ENCODE results near the gene PEX6. TPM values are rescaled to one million over a fixed set of nuclear protein-coding genes. Genes with fewer than 3 reads are reported as not detected.

Gene PEX6
- total RNA-seq, 2 donors from 2014 or later, result 14.1 to 18.7 TPM

DNA sequence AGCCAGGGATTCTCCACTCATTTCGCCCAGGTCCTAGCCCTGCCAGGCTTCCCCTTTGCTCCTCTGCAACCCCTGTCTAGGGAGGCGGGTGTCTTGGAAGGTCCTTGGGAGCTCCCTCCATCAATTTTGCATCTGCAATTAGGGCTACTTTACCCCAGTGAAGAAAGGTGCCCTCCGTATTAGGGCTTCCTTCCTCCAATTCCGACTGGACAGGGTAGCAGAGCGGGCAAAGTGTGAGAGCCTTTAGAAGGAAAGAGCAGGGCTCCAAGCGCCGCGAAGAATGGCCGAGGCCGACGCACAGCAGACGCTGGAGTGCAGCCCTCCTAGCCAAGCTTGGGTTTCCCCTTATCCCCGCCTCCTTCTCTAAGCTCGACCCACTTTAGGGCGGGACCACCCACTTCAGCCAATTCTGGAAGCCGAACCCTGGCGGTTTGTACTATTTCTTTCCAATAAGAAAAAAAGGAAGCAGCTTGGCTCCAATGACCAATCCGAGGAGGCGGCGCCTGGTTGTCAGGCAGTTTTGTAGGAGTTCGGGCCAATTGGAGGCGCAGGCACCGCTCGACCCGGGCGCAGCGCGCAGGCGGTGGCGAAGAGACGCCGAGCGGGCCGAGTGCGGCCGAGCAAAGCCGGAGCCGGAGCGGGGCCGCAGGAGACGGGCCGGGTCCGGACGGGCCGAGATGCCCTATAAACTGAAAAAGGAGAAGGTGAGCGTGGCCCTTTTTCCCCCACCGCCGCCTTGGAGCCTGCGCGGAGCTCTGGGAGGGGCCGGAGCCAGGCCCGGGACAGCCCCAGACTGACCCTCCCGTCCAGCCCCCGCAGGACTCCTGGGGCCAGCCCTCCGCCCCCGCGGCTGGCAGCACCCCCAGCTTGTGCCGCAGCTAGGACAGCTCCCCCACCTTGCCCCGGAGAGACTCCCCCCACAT is 5.3 kb upstream of the PEX6 start, which contains the start of gene PPP2R5D:
Gene PPP2R5D, plus strand, starts transcription at position 570 of the 923 bp plus-strand sequence. Its CDS starts 108 bp downstream, at position 678.
- Mint-ChIP-seq H3K4me3 (peak within 1 kb of the TSS; percentile 92), H3K27me3 (no peaks in the 10 kb centered on the region), H3K4me1 (ENCODE audit: low read depth in 2 of 2) (peaks cover 49 to 50% of the 10 kb centered on the region in 2 donors), H3K27ac (peak within 1 kb of the TSS; percentile 77 to 91), H3K36me3 (peaks cover 4% of the 10 kb centered on the region), H3K9me3 (no peaks in the 10 kb centered on the region)
- ATAC-seq, result peak; percentile 97
- peak; percentile 97 for DNase-seq (ENCODE audit: low spot score)

DNA sequence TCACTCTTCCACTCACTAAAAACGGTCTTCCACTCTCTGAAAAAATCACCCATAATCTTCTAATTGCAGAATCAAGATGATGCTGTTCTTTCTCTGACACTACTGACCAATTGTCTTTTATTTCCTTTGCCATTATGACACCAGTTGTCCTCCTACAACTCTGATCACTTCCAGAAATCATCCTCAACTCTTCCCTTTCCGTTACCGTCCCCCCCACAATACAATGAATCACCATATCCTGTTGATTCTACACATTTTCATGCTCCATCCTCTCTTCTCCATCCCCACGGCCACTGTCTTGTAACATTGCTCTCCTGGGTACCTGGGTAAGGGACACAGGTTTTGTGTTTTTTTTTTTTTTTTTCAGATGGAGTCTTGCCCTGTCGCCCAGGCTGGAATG is 2.9 kb upstream of the PEX6 start:
- H3K4me3 Mint-ChIP-seq, result no peak overlapping the region
- no peaks in the 10 kb centered on the region for H3K27me3 Mint-ChIP-seq
- no peaks in the 10 kb centered on the region for H3K9me3 Mint-ChIP-seq
- no peak for DNase-seq (ENCODE audit: low spot score)
- ATAC-seq, result no peak
- H3K27ac Mint-ChIP-seq, result peak overlapping the region in 1 of 2 donors; percentile 7
- peaks cover 44 to 49% of the 10 kb centered on the region in 2 donors for H3K4me1 Mint-ChIP-seq (ENCODE audit: low read depth in 2 of 2)
- H3K36me3 Mint-ChIP-seq, result peaks cover 8% of the 10 kb centered on the region

DNA sequence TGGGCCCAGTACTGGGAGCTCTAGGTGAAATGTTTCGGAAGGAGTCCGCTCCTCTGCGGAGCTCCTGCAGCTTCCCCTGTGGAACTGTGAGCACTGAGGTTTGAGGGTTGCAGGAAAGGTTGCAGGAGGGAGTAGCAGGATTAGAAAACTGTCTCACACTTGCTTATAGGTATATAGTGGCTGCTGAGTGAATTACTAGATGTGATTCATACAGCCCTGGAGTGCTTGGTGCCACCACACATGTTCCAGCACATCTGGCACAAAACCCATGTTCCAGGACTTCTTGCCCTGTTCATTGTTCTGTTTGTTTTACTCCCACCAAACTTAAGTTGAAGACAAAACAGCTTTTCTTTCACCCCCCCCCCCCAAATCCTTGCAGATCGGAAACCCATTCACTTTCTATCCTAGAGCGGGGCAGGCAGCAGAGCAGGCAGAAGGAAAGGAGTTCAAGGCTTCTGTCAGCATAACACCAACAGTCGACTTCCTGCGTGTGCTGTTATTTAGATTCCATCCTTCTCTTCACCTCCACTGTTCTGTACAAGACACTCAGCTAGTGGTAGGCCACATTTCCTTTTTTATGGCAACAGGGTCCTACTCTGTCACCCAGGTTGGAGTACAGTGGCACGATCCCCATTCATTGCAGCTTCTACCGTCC is 669 bp upstream of the PEX6 start:
- Mint-ChIP-seq H3K27ac (peak overlapping the region; percentile 97 to 99), H3K9me3 (no peaks in the 10 kb centered on the region), H3K4me1 (ENCODE audit: low read depth in 2 of 2) (peaks cover 31% of the 10 kb centered on the region in 2 donors), H3K36me3 (peaks cover 6% of the 10 kb centered on the region), H3K27me3 (no peaks in the 10 kb centered on the region), H3K4me3 (peak overlapping the region; percentile 93)
- DNase-seq (ENCODE audit: low spot score) (no peak), ATAC-seq (peak in 1 of 2 donors; percentile 41)

- Mint-ChIP-seq H3K4me3 (peak overlapping the region; percentile 90), H3K27ac (peak overlapping the region; percentile 86 to 97), H3K27me3 (no peaks in the 10 kb centered on the region), H3K4me1 (ENCODE audit: low read depth in 2 of 2) (peaks cover 24 to 25% of the 10 kb centered on the region in 2 donors), H3K9me3 (no peaks in the 10 kb centered on the region), H3K36me3 (peaks cover 6% of the 10 kb centered on the region)
- DNase-seq (ENCODE audit: low spot score) (no peak), ATAC-seq (peak in 1 of 2 donors; percentile 19)
These were observed 518 bp downstream of the PEX6 start for GRCh38 chr6:42978487-42978838.

DNA sequence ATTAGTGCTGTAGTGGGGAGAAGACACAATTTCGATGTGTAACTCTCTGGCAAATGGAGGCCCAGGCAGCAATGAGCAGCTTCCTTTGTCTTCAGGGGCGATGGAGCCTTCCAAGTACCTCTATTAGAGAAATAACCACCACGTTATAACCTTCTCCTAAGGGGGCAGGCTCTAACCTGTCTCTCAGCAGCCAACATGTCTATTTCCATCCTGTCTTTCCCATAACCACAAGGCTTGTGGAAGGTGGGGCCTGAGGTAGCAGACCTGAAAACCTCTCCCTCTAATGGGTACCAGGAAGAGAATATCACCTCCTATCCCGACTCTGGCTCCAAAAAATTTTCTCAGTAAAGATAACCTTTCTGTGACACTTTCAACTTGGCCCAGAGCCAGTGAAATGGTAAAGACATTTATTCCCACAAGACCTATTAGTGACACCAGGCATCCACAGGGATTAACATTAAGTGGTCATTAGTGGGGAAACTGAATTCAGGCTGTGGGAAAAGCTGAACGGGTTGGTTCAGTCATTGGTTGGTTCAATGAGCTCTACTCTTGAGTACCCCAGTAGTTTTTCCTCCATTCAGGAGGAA is 4.0 kb downstream of the PEX6 start:
- H3K27me3 Mint-ChIP-seq, result no peaks in the 10 kb centered on the region
- peak overlapping the region in 1 of 2 donors; percentile 51 for H3K27ac Mint-ChIP-seq
- no peak for DNase-seq (ENCODE audit: low spot score)
- no peak for ATAC-seq
- no peak overlapping the region for H3K4me3 Mint-ChIP-seq
- peaks cover 6% of the 10 kb centered on the region for H3K36me3 Mint-ChIP-seq
- no peaks in the 10 kb centered on the region for H3K9me3 Mint-ChIP-seq
- peaks cover 23 to 31% of the 10 kb centered on the region in 2 donors for H3K4me1 Mint-ChIP-seq (ENCODE audit: low read depth in 2 of 2)

DNA sequence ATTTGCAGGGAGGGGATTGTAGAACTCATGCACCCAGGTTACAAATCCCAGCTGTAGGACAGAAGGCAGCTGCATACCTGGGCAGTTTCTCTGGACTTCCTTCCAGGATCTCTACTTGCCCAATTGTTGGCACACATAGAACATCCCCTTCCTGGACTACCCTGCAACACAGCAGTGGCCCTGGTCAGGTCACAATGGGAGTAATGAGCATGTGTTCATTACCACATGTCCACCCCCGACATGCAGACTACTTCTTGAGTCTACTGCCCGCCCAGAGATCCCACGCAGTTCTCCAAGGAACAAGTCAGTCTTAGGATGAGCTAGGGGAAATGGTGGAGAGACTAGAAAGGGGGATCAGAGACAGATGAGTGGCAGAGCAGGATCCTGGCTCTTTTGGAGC is 5.1 kb downstream of the PEX6 start:
- Mint-ChIP-seq H3K27ac (no peak overlapping the region), H3K9me3 (no peaks in the 10 kb centered on the region), H3K4me1 (ENCODE audit: low read depth in 2 of 2) (peaks cover 12 to 20% of the 10 kb centered on the region in 2 donors), H3K36me3 (peaks cover 6% of the 10 kb centered on the region), H3K27me3 (no peaks in the 10 kb centered on the region), H3K4me3 (no peak overlapping the region)
- DNase-seq (ENCODE audit: low spot score) (no peak), ATAC-seq (no peak)

- Mint-ChIP-seq H3K27ac (no peak overlapping the region), H3K9me3 (no peaks in the 10 kb centered on the region), H3K4me3 (no peak overlapping the region), H3K4me1 (ENCODE audit: low read depth in 2 of 2) (peaks cover 7 to 10% of the 10 kb centered on the region in 2 donors), H3K27me3 (no peaks in the 10 kb centered on the region), H3K36me3 (peaks cover 3% of the 10 kb centered on the region)
- ATAC-seq, result no peak
- no peak for DNase-seq (ENCODE audit: low spot score)
These were observed 7.1 kb downstream of the PEX6 start for GRCh38 chr6:42971746-42972327.

DNA sequence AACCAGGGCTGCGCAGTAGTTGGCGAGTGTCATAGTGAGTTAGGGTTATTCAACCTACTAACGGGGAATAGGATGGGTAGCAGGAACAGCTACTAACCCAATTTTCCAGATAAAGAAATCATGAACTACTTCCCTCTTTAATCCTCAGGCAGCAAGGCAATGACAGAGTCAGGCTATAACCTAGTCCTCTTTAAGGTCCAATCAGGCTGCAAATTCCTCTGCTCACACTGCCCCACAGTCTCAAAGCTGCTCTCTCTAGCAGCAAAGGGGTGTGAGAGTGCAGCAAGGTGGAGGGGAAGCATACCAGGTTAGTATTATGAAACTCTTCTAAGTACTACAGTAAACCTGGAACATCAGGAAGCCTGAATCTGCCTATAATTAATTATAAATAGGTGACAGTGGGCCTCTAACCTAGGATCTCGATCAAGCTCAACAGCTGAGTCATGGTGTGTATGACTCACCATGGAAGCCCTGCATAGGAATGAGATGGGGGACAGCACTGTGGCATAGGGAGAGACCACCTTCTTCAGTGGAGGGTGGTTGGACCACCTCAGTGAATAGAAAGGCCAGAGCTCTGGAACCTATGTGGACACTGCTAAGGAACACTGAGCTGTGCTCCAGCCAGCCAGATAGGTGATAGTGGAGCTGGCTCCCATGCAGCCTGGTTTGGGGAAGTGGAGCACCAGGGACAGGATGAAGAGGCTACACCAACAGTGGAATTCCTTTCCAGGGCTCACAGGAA is 7.9 kb downstream of the PEX6 start:
- Mint-ChIP-seq H3K4me1 (ENCODE audit: low read depth in 2 of 2) (peaks cover 3 to 7% of the 10 kb centered on the region in 2 donors), H3K4me3 (no peak overlapping the region), H3K27ac (no peak overlapping the region), H3K36me3 (no peaks in the 10 kb centered on the region), H3K9me3 (no peaks in the 10 kb centered on the region), H3K27me3 (no peaks in the 10 kb centered on the region)
- DNase-seq (ENCODE audit: low spot score), result no peak
- ATAC-seq, result no peak

- Mint-ChIP-seq H3K4me1 (ENCODE audit: low read depth in 2 of 2) (peaks cover 3 to 7% of the 10 kb centered on the region in 2 donors), H3K27me3 (no peaks in the 10 kb centered on the region), H3K9me3 (no peaks in the 10 kb centered on the region), H3K4me3 (no peak overlapping the region), H3K36me3 (no peaks in the 10 kb centered on the region), H3K27ac (no peak overlapping the region)
- DNase-seq (ENCODE audit: low spot score) (no peak), ATAC-seq (no peak)
These were observed 9.0 kb downstream of the PEX6 start for GRCh38 chr6:42969934-42970333.

GRCh38 chr6:42969431-42969830 is 9.6 kb downstream of the PEX6 start:
- H3K9me3 Mint-ChIP-seq, result no peaks in the 10 kb centered on the region
- ATAC-seq, result no peak
- no peaks in the 10 kb centered on the region for H3K27me3 Mint-ChIP-seq
- no peak overlapping the region for H3K27ac Mint-ChIP-seq
- no peaks in the 10 kb centered on the region for H3K36me3 Mint-ChIP-seq
- H3K4me1 Mint-ChIP-seq (ENCODE audit: low read depth in 2 of 2), result peaks cover 3 to 7% of the 10 kb centered on the region in 2 donors
- H3K4me3 Mint-ChIP-seq, result no peak overlapping the region
- DNase-seq (ENCODE audit: low spot score), result no peak

- H3K36me3 Mint-ChIP-seq, result no peaks in the 10 kb centered on the region
- no peak for ATAC-seq
- no peaks in the 10 kb centered on the region for H3K9me3 Mint-ChIP-seq
- H3K27ac Mint-ChIP-seq, result no peak overlapping the region
- no peak for DNase-seq (ENCODE audit: low spot score)
- H3K4me1 Mint-ChIP-seq (ENCODE audit: low read depth in 2 of 2), result peaks cover 3 to 7% of the 10 kb centered on the region in 2 donors
- no peaks in the 10 kb centered on the region for H3K27me3 Mint-ChIP-seq
- H3K4me3 Mint-ChIP-seq, result no peak overlapping the region
These were observed 10.2 kb downstream of the PEX6 start for GRCh38 chr6:42968783-42969182.

DNA sequence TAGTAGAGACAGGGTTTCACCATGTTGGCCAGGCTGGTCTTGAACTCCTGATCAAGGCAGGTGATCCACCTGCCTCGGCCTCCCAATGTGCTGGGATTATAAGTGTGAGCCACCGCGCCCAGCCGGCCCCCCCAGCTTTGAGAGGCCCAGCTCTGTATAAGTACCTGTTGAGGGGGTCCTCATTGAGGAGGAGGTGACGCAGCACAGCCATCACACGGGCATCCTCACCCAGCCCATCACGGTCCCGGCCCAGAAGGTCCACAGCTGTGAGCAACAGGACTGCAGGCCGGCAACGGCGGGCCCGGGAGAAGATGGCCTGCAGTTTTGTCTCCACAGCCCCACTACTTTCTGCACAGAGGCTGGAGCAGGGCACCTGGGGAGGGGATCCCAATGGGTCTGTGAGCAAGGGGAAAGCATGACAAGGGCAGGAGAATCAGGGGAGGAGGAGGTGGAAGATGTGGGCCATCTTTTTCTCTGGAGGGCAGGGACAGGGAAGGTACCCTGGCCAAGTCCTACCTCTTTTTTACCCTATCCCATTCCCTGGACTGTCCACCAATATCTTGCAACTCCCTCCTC is 10.8 kb downstream of the PEX6 start:
- ATAC-seq (no peak), DNase-seq (ENCODE audit: low spot score) (no peak)
- Mint-ChIP-seq H3K4me1 (ENCODE audit: low read depth in 2 of 2) (peaks cover 3 to 7% of the 10 kb centered on the region in 2 donors), H3K9me3 (no peaks in the 10 kb centered on the region), H3K27me3 (no peaks in the 10 kb centered on the region), H3K27ac (no peak overlapping the region), H3K4me3 (no peak overlapping the region), H3K36me3 (no peaks in the 10 kb centered on the region)

DNA sequence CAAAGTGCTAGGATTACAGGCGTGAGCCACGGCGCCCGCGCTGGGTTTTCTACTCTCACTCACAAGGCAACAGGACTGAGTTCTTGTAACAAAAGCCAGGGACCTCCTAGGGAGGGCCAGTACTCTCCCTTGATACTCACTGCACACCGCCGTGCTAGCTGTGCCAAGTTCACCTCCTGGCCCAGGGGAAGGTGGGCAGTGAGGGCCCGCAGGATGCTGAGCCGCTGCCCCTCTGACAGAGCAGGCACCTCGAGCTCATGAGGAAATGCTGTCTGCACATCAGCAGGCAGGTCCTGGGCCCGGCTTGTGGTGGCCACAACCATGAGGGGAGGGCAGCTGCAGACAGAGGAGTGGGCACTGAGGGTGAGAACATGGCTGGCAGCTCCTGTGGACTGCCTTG is 11.8 kb downstream of the PEX6 start:
- Mint-ChIP-seq H3K4me1 (ENCODE audit: low read depth in 2 of 2) (peaks cover 3 to 7% of the 10 kb centered on the region in 2 donors), H3K27me3 (no peaks in the 10 kb centered on the region), H3K27ac (no peak overlapping the region), H3K9me3 (no peaks in the 10 kb centered on the region), H3K36me3 (no peaks in the 10 kb centered on the region), H3K4me3 (no peak overlapping the region)
- DNase-seq (ENCODE audit: low spot score) (no peak), ATAC-seq (no peak)
